Calu3 (cell line): Measurements from ENCODE around the gene MALAT1. TPM values are rescaled to one million over a fixed set of nuclear protein-coding genes. Genes with fewer than 3 reads are reported as not detected.

Experiments
- BruUV-seq: library from RNA; stranded (reverse); fragments of 400-500 nt; replicated peaks from 2 replicates; lab custom pipeline; 2021; lab: Mats Ljungman, UMichigan
- CTCF ChIA-PET: fragments of 300-600 bp; sonication (Branson Sonifier 250); formaldehyde crosslinking; loops from one replicate; lab custom pipeline; 2022; ENCODE audit warnings: antibody characterized with exemption; lab: Charles Lee
- DNase-seq: peaks from one replicate; pipeline ENCODE4 v3.0.0; 2022
- H3K27ac Mint-ChIP-seq: one replicate; pipeline ENCODE4 v1.8.0; 2022; ENCODE audit warnings: mixed read lengths; ENCODE audit not compliant: unreplicated experiment
- H3K27me3 Mint-ChIP-seq: one replicate; pipeline ENCODE4 v1.8.0; 2022; ENCODE audit warnings: mixed read lengths; ENCODE audit not compliant: unreplicated experiment
- H3K36me3 Mint-ChIP-seq: one replicate; pipeline ENCODE4 v1.8.0; 2022; ENCODE audit warnings: mild to moderate bottlenecking, moderate library complexity, mixed read lengths; ENCODE audit not compliant: insufficient read depth, unreplicated experiment
- H3K4me1 Mint-ChIP-seq: one replicate; pipeline ENCODE4 v1.8.0; 2022; ENCODE audit warnings: mild to moderate bottlenecking, low read depth, mixed read lengths; ENCODE audit not compliant: unreplicated experiment
- H3K4me3 Mint-ChIP-seq: one replicate; pipeline ENCODE4 v1.8.0; 2022; ENCODE audit warnings: mild to moderate bottlenecking, low read depth, moderate library complexity, mixed read lengths; ENCODE audit not compliant: unreplicated experiment
- H3K9me3 Mint-ChIP-seq: one replicate; pipeline ENCODE4 v1.8.0; 2022; ENCODE audit warnings: low read depth, mixed read lengths; ENCODE audit not compliant: unreplicated experiment
- intact Hi-C: fragments of 100-400 bp; cut with micrococcal nuclease; formaldehyde crosslinking; loops from one replicate; pipeline ENCODE4 v1.10.0; 2022; ENCODE audit not compliant: unreplicated experiment
- total RNA-seq: library from RNA; stranded (reverse); gene quantifications from 2 replicates; pipeline ENCODE4 v1.2.3, GENCODE V29; 2022
- TF ChIP-seq, protein P1 (sequence below): fragments of 200-600 bp; IDR thresholded peaks from one replicate; pipeline ENCODE4 v1.8.0; 2022; ENCODE audit warnings: antibody characterized with exemption; ENCODE audit not compliant: unreplicated experiment

The MALAT1 gene
- total RNA-seq, 1 experiment from 2014 or later, result 8,437 TPM

DNA sequence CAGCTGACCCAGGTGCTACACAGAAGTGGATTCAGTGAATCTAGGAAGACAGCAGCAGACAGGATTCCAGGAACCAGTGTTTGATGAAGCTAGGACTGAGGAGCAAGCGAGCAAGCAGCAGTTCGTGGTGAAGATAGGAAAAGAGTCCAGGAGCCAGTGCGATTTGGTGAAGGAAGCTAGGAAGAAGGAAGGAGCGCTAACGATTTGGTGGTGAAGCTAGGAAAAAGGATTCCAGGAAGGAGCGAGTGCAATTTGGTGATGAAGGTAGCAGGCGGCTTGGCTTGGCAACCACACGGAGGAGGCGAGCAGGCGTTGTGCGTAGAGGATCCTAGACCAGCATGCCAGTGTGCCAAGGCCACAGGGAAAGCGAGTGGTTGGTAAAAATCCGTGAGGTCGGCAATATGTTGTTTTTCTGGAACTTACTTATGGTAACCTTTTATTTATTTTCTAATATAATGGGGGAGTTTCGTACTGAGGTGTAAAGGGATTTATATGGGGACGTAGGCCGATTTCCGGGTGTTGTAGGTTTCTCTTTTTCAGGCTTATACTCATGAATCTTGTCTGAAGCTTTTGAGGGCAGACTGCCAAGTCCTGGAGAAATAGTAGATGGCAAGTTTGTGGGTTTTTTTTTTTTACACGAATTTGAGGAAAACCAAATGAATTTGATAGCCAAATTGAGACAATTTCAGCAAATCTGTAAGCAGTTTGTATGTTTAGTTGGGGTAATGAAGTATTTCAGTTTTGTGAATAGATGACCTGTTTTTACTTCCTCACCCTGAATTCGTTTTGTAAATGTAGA lies 1.7 kb downstream of the MALAT1 start:
- no TSS peak for BruUV-seq

DNA sequence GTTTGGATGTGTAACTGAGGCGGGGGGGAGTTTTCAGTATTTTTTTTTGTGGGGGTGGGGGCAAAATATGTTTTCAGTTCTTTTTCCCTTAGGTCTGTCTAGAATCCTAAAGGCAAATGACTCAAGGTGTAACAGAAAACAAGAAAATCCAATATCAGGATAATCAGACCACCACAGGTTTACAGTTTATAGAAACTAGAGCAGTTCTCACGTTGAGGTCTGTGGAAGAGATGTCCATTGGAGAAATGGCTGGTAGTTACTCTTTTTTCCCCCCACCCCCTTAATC lies 2.3 kb downstream of the MALAT1 start:
- no peaks in the 10 kb centered on the region for H3K27me3 Mint-ChIP-seq
- H3K9me3 Mint-ChIP-seq, result no peaks in the 10 kb centered on the region
- no peaks in the 10 kb centered on the region for H3K36me3 Mint-ChIP-seq
- no peak overlapping the region for H3K27ac Mint-ChIP-seq
- TF ChIP-seq, protein P1, sequence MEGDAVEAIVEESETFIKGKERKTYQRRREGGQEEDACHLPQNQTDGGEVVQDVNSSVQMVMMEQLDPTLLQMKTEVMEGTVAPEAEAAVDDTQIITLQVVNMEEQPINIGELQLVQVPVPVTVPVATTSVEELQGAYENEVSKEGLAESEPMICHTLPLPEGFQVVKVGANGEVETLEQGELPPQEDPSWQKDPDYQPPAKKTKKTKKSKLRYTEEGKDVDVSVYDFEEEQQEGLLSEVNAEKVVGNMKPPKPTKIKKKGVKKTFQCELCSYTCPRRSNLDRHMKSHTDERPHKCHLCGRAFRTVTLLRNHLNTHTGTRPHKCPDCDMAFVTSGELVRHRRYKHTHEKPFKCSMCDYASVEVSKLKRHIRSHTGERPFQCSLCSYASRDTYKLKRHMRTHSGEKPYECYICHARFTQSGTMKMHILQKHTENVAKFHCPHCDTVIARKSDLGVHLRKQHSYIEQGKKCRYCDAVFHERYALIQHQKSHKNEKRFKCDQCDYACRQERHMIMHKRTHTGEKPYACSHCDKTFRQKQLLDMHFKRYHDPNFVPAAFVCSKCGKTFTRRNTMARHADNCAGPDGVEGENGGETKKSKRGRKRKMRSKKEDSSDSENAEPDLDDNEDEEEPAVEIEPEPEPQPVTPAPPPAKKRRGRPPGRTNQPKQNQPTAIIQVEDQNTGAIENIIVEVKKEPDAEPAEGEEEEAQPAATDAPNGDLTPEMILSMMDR, result no peak
- peaks cover 14% of the 10 kb centered on the region for H3K4me1 Mint-ChIP-seq
- no TSS peak for BruUV-seq
- intact Hi-C loops, result loop anchor here (1.0 kb wide), 1 partner anchor 77 kb away; no protein-coding TSS in a partner anchor
- DNase-seq, result no peak
- H3K4me3 Mint-ChIP-seq, result no peak overlapping the region
- CTCF ChIA-PET, result interaction anchor here (1.2 kb wide), 1 partner anchor 114 kb away, joined by 4 read pairs; no protein-coding TSS in a partner anchor

More for the DNA sequence above, 1.7 kb downstream of the MALAT1 start:
- TF ChIP-seq, protein P1, result no peak
- intact Hi-C loops, result loop anchor here (1.0 kb wide), 1 partner anchor 76 kb away; no protein-coding TSS in a partner anchor
- H3K9me3 Mint-ChIP-seq, result no peaks in the 10 kb centered on the region
- no peak for DNase-seq
- no peaks in the 10 kb centered on the region for H3K36me3 Mint-ChIP-seq
- peaks cover 15% of the 10 kb centered on the region for H3K4me1 Mint-ChIP-seq
- no peak overlapping the region for H3K27ac Mint-ChIP-seq
- no peaks in the 10 kb centered on the region for H3K27me3 Mint-ChIP-seq
- no peak overlapping the region for H3K4me3 Mint-ChIP-seq
- CTCF ChIA-PET, result interaction anchor here (1.2 to 2.8 kb wide), 2 partner anchors 29 to 113 kb away, joined by 4 to 15 read pairs; no protein-coding TSS in a partner anchor

DNA sequence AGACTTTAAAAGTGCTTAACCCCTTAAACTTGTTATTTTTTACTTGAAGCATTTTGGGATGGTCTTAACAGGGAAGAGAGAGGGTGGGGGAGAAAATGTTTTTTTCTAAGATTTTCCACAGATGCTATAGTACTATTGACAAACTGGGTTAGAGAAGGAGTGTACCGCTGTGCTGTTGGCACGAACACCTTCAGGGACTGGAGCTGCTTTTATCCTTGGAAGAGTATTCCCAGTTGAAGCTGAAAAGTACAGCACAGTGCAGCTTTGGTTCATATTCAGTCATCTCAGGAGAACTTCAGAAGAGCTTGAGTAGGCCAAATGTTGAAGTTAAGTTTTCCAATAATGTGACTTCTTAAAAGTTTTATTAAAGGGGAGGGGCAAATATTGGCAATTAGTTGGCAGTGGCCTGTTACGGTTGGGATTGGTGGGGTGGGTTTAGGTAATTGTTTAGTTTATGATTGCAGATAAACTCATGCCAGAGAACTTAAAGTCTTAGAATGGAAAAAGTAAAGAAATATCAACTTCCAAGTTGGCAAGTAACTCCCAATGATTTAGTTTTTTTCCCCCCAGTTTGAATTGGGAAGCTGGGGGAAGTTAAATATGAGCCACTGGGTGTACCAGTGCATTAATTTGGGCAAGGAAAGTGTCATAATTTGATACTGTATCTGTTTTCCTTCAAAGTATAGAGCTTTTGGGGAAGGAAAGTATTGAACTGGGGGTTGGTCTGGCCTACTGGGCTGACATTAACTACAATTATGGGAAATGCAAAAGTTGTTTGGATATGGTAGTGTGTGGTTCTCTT lies 2.8 kb downstream of the MALAT1 start:
- BruUV-seq, result TSS peak; percentile 0
- H3K36me3 Mint-ChIP-seq, result no peaks in the 10 kb centered on the region
- H3K4me1 Mint-ChIP-seq, result peaks cover 8% of the 10 kb centered on the region
- CTCF ChIA-PET, result interaction anchor here (1.3 to 1.5 kb wide), 3 partner anchors 30 to 78 kb away, joined by 3 to 6 read pairs (median 4); partner anchors contain the start of gene NEAT1
- intact Hi-C loops, result loop anchor here (1.0 kb wide), 1 partner anchor 77 kb away; no protein-coding TSS in a partner anchor
- no peaks in the 10 kb centered on the region for H3K9me3 Mint-ChIP-seq
- TF ChIP-seq, protein P1, result no peak
- DNase-seq, result no peak
- no peak overlapping the region for H3K4me3 Mint-ChIP-seq
- no peak overlapping the region for H3K27ac Mint-ChIP-seq
- no peaks in the 10 kb centered on the region for H3K27me3 Mint-ChIP-seq

- CTCF ChIA-PET, result interaction anchor here (0.7 to 1.5 kb wide), 4 partner anchors 27 to 79 kb away, joined by 3 to 6 read pairs (median 4); partner anchors contain the start of gene NEAT1
- intact Hi-C loops, result no loop called here
- no peaks in the 10 kb centered on the region for H3K9me3 Mint-ChIP-seq
- TF ChIP-seq, protein P1, result no peak
- DNase-seq, result no peak
- H3K4me3 Mint-ChIP-seq, result no peak overlapping the region
- H3K4me1 Mint-ChIP-seq, result peaks cover 4% of the 10 kb centered on the region
- H3K27me3 Mint-ChIP-seq, result peaks cover 3% of the 10 kb centered on the region
- no TSS peak for BruUV-seq
- H3K27ac Mint-ChIP-seq, result no peak overlapping the region
- no peaks in the 10 kb centered on the region for H3K36me3 Mint-ChIP-seq
Measured at GRCh38 chr11:65502274-65502554, 3.4 kb downstream of the MALAT1 start.
